SK-N-SH treated with all-trans-retinoic acid at 6 μM for 48 hours (cell line): ENCODE results near the gene UBXN1.
"Not testable (repeated sequence)": the region's sequence is repeated elsewhere in the genome, so short reads cannot be mapped to it uniquely, and the experiment has no call there.

Experiments
- ATAC-seq: fragments of 200-7000 bp; cut with Tn5 transposase; 3 replicates; pipeline ENCODE4 v1.9.1; 2020; ENCODE audit warnings: mild to moderate bottlenecking, moderate library complexity
- ARNTL ChIP-seq: fragments of 450-650 bp; formaldehyde crosslinking; IDR thresholded peaks from 2 replicates; pipeline ENCODE4 v1.5.0; 2020; ENCODE audit warnings: low read depth, mild to moderate bottlenecking, moderate library complexity, borderline replicate concordance
- BACH2 ChIP-seq: fragments of 250-450 bp; sonication (Bioruptor Pico); IDR thresholded peaks from 2 replicates; pipeline ENCODE4 v1.9.0; 2021; ENCODE audit warnings: mild to moderate bottlenecking, borderline replicate concordance
- CSDC2 ChIP-seq: fragments of 250-450 bp; sonication (Bioruptor Pico); IDR thresholded peaks from 2 replicates; pipeline ENCODE4 v1.5.0; 2020; ENCODE audit warnings: mild to moderate bottlenecking, moderate library complexity
- GLIS3 ChIP-seq: fragments of 250-450 bp; sonication (Bioruptor Pico); IDR thresholded peaks from 2 replicates; pipeline ENCODE4 v1.5.0; 2020; ENCODE audit warnings: mild to moderate bottlenecking, moderate library complexity
- ISL1 ChIP-seq: fragments of 250-450 bp; sonication (Bioruptor Pico); IDR thresholded peaks from 2 replicates; pipeline ENCODE4 v2.1.2; 2022; ENCODE audit warnings: mild to moderate bottlenecking, moderate library complexity
- OSR1 ChIP-seq: fragments of 250-450 bp; sonication (Bioruptor Pico); IDR thresholded peaks from 2 replicates; pipeline ENCODE4 v1.8.0; 2022; ENCODE audit warnings: moderate library complexity, mild to moderate bottlenecking, inconsistent platforms
- RARB ChIP-seq: fragments of 250-450 bp; sonication (Bioruptor Pico); IDR thresholded peaks from 2 replicates; pipeline ENCODE4 v1.8.0; 2021; ENCODE audit warnings: mild to moderate bottlenecking, moderate library complexity
- SNAI2 ChIP-seq: fragments of 250-450 bp; sonication (Bioruptor Pico); IDR thresholded peaks from 2 replicates; pipeline ENCODE4 v1.5.0; 2020; ENCODE audit warnings: mild to moderate bottlenecking, moderate library complexity
- TCF4 ChIP-seq: fragments of 250-450 bp; sonication (Bioruptor Pico); IDR thresholded peaks from 2 replicates; pipeline ENCODE4 v1.8.0; 2021; ENCODE audit warnings: mild to moderate bottlenecking, moderate library complexity, borderline replicate concordance
- TOX ChIP-seq: fragments of 250-450 bp; sonication (Bioruptor Pico); IDR thresholded peaks from 2 replicates; pipeline ENCODE4 v1.8.0; 2021; ENCODE audit warnings: mild to moderate bottlenecking, moderate library complexity, borderline replicate concordance
- ZC3H10 ChIP-seq: fragments of 250-450 bp; sonication (Bioruptor Pico); IDR thresholded peaks from 2 replicates; pipeline ENCODE4 v1.5.1; 2021; ENCODE audit warnings: mild to moderate bottlenecking, moderate library complexity
- ZFP3 ChIP-seq: fragments of 250-450 bp; sonication (Bioruptor Pico); IDR thresholded peaks from 2 replicates; pipeline ENCODE4 v1.5.0; 2020; ENCODE audit warnings: mild to moderate bottlenecking, moderate library complexity
- ZFP30 ChIP-seq: fragments of 450-650 bp; formaldehyde crosslinking; IDR thresholded peaks from 2 replicates; pipeline ENCODE4 v1.5.0; 2022; ENCODE audit warnings: mild to moderate bottlenecking, moderate library complexity
- ZNF565 ChIP-seq: fragments of 450-650 bp; formaldehyde crosslinking; conservative IDR thresholded peaks from 2 replicates; pipeline ENCODE4 v1.5.0; 2020; ENCODE audit warnings: low read depth, mild to moderate bottlenecking, moderate library complexity
- ZNF70 ChIP-seq: fragments of 450-650 bp; formaldehyde crosslinking; IDR thresholded peaks from 2 replicates; pipeline ENCODE4 v1.5.0; 2020; ENCODE audit warnings: mild to moderate bottlenecking, moderate library complexity
- ZNF8 ChIP-seq: fragments of 450-650 bp; formaldehyde crosslinking; IDR thresholded peaks from 2 replicates; pipeline ENCODE4 v1.5.0; 2020; ENCODE audit warnings: mild to moderate bottlenecking, moderate library complexity
- TF ChIP-seq, protein P1 (sequence below): fragments of 250-450 bp; sonication (Bioruptor Pico); IDR thresholded peaks from 2 replicates; pipeline ENCODE4 v1.8.0; 2020; ENCODE audit warnings: mild to moderate bottlenecking, moderate library complexity, borderline replicate concordance
- TF ChIP-seq, protein P2 (sequence below): fragments of 250-450 bp; sonication (Bioruptor Pico); IDR thresholded peaks from 2 replicates; pipeline ENCODE4 v1.8.0; 2021; ENCODE audit warnings: low read depth, mild to moderate bottlenecking, moderate library complexity, borderline replicate concordance
- TF ChIP-seq, protein P3 (sequence below): fragments of 250-450 bp; sonication (Bioruptor Pico); IDR thresholded peaks from 2 replicates; pipeline ENCODE4 v1.5.0; 2020; ENCODE audit warnings: mild to moderate bottlenecking, moderate library complexity
- TF ChIP-seq, protein P4 (sequence below): fragments of 250-450 bp; sonication (Bioruptor Pico); IDR thresholded peaks from 2 replicates; pipeline ENCODE4 v1.5.1; 2021; ENCODE audit warnings: mild to moderate bottlenecking, moderate library complexity
- TF ChIP-seq, protein P5 (sequence below): fragments of 250-450 bp; sonication (Bioruptor Pico); IDR thresholded peaks from 2 replicates; pipeline ENCODE4 v1.5.1; 2020; ENCODE audit warnings: low read depth, mild to moderate bottlenecking, moderate library complexity

Gene UBXN1

DNA sequence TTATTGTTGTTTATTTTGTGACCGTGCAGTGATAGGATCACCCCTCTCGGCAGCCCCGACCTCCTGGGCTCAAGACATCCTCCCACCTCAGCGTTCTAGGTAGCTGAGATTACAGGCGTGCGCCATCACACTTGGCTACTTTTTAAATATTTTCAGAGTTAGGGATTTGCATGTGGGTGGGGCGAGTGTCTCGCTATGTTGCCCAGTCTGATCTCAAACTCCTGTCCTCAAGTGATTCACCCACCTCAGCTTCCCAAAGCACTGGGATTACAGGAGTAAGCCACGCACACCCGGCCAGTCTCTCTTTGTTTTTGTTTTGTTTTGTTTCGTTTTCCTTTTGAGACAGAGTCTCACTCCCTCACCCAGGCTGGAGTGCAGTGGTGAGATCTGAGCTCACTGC lies 24.6 kb downstream of the UBXN1 start (continued):
- TF ChIP-seq, protein P1, sequence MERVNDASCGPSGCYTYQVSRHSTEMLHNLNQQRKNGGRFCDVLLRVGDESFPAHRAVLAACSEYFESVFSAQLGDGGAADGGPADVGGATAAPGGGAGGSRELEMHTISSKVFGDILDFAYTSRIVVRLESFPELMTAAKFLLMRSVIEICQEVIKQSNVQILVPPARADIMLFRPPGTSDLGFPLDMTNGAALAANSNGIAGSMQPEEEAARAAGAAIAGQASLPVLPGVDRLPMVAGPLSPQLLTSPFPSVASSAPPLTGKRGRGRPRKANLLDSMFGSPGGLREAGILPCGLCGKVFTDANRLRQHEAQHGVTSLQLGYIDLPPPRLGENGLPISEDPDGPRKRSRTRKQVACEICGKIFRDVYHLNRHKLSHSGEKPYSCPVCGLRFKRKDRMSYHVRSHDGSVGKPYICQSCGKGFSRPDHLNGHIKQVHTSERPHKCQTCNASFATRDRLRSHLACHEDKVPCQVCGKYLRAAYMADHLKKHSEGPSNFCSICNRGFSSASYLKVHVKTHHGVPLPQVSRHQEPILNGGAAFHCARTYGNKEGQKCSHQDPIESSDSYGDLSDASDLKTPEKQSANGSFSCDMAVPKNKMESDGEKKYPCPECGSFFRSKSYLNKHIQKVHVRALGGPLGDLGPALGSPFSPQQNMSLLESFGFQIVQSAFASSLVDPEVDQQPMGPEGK = no peak
- no peak for TF ChIP-seq ARNTL (CRISPR knock-in tag)
- no peak for TF ChIP-seq GLIS3 (CRISPR knock-in tag)
- TF ChIP-seq, protein P2, sequence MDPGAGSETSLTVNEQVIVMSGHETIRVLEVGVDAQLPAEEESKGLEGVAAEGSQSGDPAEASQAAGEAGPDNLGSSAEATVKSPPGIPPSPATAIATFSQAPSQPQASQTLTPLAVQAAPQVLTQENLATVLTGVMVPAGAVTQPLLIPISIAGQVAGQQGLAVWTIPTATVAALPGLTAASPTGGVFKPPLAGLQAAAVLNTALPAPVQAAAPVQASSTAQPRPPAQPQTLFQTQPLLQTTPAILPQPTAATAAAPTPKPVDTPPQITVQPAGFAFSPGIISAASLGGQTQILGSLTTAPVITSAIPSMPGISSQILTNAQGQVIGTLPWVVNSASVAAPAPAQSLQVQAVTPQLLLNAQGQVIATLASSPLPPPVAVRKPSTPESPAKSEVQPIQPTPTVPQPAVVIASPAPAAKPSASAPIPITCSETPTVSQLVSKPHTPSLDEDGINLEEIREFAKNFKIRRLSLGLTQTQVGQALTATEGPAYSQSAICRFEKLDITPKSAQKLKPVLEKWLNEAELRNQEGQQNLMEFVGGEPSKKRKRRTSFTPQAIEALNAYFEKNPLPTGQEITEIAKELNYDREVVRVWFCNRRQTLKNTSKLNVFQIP = no peak
- TF ChIP-seq, all 23 proteins: peak for 0

DNA sequence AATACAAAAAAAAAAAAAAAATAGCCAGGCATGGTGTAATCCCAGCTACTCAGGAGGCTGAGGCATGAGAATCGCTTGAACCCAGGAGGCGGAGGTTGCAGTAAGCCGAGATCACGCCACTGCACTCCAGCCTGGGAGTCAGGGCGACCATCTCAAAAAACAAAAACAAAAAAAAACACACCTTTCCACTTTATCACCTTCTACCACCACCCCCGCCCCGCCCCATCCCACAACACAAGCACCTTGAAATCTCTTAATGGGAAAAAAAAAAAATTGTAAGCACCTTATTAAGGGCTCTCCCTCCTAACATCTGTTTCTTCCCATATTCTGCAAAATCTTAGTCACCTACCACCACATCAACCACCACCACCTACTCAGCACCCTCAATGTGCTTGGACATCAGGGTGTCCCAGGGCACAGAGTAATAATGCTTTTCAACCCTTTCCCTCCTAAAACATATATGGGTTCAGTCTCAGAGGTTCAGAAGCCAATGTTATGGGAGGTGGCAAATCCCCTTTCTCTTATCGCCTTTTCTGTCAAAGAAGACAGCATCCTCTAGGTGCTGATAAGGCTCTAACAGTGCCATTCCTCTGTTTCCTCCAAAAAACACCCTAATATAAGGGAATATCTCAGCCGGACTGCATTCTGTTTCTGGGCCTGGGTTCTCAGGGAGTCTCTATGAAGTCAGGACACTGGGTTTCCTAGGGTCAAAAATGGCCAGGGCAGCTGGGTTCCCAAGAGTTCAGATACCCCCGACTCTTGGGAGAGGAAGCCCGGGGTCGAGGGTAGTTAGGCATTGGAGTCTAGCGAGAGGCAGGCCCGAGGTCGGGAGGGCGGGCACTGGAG lies 26.5 kb downstream of the UBXN1 start:
- TF ChIP-seq, protein P2 = no peak
- TF ChIP-seq, protein P3, sequence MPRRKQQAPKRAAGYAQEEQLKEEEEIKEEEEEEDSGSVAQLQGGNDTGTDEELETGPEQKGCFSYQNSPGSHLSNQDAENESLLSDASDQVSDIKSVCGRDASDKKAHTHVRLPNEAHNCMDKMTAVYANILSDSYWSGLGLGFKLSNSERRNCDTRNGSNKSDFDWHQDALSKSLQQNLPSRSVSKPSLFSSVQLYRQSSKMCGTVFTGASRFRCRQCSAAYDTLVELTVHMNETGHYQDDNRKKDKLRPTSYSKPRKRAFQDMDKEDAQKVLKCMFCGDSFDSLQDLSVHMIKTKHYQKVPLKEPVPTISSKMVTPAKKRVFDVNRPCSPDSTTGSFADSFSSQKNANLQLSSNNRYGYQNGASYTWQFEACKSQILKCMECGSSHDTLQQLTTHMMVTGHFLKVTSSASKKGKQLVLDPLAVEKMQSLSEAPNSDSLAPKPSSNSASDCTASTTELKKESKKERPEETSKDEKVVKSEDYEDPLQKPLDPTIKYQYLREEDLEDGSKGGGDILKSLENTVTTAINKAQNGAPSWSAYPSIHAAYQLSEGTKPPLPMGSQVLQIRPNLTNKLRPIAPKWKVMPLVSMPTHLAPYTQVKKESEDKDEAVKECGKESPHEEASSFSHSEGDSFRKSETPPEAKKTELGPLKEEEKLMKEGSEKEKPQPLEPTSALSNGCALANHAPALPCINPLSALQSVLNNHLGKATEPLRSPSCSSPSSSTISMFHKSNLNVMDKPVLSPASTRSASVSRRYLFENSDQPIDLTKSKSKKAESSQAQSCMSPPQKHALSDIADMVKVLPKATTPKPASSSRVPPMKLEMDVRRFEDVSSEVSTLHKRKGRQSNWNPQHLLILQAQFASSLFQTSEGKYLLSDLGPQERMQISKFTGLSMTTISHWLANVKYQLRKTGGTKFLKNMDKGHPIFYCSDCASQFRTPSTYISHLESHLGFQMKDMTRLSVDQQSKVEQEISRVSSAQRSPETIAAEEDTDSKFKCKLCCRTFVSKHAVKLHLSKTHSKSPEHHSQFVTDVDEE (CRISPR knock-in tag) = no peak
- TF ChIP-seq ARNTL (CRISPR knock-in tag) = no peak
- TF ChIP-seq ZNF565 (CRISPR knock-in tag) = no peak
- no peak for TF ChIP-seq ZFP30 (CRISPR knock-in tag)
- no peak for TF ChIP-seq TCF4 (CRISPR knock-in tag)
- TF ChIP-seq BACH2 (CRISPR knock-in tag) = no peak
- TF ChIP-seq ZNF70 = no peak
- TF ChIP-seq ZNF8 (CRISPR knock-in tag) = no peak
- TF ChIP-seq SNAI2 (CRISPR knock-in tag) = no peak
- TF ChIP-seq, protein P4, sequence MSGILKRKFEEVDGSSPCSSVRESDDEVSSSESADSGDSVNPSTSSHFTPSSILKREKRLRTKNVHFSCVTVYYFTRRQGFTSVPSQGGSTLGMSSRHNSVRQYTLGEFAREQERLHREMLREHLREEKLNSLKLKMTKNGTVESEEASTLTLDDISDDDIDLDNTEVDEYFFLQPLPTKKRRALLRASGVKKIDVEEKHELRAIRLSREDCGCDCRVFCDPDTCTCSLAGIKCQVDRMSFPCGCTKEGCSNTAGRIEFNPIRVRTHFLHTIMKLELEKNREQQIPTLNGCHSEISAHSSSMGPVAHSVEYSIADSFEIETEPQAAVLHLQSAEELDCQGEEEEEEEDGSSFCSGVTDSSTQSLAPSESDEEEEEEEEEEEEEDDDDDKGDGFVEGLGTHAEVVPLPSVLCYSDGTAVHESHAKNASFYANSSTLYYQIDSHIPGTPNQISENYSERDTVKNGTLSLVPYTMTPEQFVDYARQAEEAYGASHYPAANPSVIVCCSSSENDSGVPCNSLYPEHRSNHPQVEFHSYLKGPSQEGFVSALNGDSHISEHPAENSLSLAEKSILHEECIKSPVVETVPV (CRISPR knock-in tag) = no peak
- no peak for TF ChIP-seq ISL1 (CRISPR knock-in tag)
- no peak for TF ChIP-seq RARB (CRISPR knock-in tag)
- TF ChIP-seq, protein P5, sequence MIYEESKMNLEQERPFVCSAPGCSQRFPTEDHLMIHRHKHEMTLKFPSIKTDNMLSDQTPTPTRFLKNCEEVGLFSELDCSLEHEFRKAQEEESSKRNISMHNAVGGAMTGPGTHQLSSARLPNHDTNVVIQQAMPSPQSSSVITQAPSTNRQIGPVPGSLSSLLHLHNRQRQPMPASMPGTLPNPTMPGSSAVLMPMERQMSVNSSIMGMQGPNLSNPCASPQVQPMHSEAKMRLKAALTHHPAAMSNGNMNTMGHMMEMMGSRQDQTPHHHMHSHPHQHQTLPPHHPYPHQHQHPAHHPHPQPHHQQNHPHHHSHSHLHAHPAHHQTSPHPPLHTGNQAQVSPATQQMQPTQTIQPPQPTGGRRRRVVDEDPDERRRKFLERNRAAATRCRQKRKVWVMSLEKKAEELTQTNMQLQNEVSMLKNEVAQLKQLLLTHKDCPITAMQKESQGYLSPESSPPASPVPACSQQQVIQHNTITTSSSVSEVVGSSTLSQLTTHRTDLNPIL = no peak
- TF ChIP-seq ZFP3 (CRISPR knock-in tag) = no peak
- TF ChIP-seq GLIS3 (CRISPR knock-in tag) = no peak
- TF ChIP-seq TOX (CRISPR knock-in tag) = no peak
- no peak for TF ChIP-seq CSDC2 (CRISPR knock-in tag)
- TF ChIP-seq OSR1 = no peak
- no peak for TF ChIP-seq ZC3H10
- ATAC-seq = no peak

DNA sequence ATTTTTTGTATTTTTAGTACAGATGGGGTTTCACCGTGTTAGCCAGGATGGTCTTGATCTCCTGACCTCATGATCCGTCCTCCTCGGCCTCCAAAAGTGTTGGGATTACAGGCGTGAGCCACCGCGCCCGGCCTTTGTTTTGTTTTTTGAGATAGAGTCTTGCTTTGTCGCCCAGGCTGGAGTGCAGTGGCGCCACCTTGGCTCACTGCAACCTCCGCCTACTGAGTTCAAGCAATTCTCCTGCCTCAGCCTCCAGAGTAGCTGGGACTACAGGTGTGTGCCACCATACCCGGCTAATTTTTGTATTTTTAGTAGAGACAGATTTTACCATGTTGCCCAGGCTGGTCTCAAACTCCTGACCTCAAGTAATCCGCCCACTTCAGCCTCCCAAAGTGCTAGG lies 28.6 kb downstream of the UBXN1 start:
- not testable (repeated sequence) for ATAC-seq
